ENCODE data around the gene ST6GAL1. TPM values are rescaled to one million over a fixed set of nuclear protein-coding genes. Genes with fewer than 3 reads are reported as not detected.

Gene ST6GAL1
- total and polyA plus RNA-seq, 7 donors: 5.4 to 60.5 (median 10.0) TPM

DNA sequence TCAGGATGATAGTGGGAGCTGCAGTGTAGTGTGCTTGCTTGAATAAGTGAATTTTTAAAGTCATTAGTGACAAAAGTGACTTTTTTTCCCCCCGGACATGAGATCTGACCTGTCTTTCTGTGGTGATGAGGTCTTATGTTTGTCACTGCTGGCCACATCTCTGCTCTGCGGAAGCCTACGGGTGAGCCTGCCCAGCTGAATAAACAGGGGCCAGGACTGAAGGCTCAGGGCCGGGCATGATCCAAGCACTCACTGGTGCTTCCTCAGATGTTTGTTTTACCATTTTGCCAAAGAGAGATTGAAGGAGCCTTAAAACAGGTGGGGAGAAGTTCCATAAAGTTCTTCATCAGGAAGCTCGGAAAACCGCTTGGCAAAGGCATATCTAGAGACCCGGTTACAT is 174.0 kb downstream of the ST6GAL1 start:
- peak overlapping the region in 1 of 4 donors; percentile 26 for H3K27ac ChIP-seq
- WGBS, 2 donors: 93 to 97% methylated on average over 7 of the region's 7 CpGs
- no peak for TF ChIP-seq POLR2AphosphoS5 (IDR thresholded peaks at IDR 0.05)
- no peak for TF ChIP-seq EP300 (IDR thresholded peaks at IDR 0.05)
- TF ChIP-seq CTCF (IDR thresholded peaks at IDR 0.05): no peak
- no peak for TF ChIP-seq POLR2A (IDR thresholded peaks at IDR 0.05)
- DNase-seq: no peak
- no peaks in the 10 kb centered on the region for H3K36me3 ChIP-seq
- no peaks in the 10 kb centered on the region for H3K9me3 ChIP-seq
- peaks cover 0 to 24% (median 19%) of the 10 kb centered on the region in 4 donors for H3K4me1 ChIP-seq
- H3K27me3 ChIP-seq: no peaks in the 10 kb centered on the region
- no peak overlapping the region for H3K4me3 ChIP-seq
- intact Hi-C loops (cut with DNase I): no loop called here

DNA sequence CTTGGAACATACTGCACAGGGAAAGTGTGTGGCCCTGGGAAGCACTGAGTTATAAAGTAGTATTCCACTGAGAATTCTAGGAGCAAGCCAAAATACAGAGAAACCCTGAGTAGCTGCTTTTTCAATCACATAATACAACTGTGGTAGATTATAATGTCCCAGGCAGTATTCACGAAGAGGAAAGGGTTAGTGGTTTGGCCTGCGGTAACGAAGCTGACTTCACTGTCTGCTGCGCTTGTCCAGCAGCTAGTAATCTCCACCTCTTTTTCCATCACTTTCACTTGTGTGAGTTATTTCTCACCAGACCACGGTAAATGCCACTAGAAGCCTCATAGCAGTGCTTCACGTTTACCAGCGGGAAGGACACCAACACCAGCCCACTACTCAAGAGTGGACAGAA is 174.6 kb downstream of the ST6GAL1 start:
- Histone ChIP-seq H3K9me3 (no peaks in the 10 kb centered on the region), H3K4me1 (peaks cover 0 to 24% (median 19%) of the 10 kb centered on the region in 4 donors), H3K27ac (peak overlapping the region in 2 of 4 donors; percentile 16 to 26), H3K4me3 (peak overlapping the region in 1 of 4 donors; percentile 4), H3K36me3 (no peaks in the 10 kb centered on the region), H3K27me3 (no peaks in the 10 kb centered on the region)
- DNase-seq: no peak
- intact Hi-C loops (cut with DNase I): no loop called here
- WGBS, 2 donors: 88 to 90% methylated on average over 7 of the region's 7 CpGs
- no peak for TF ChIP-seq POLR2A (IDR thresholded peaks at IDR 0.05)
- TF ChIP-seq CTCF (IDR thresholded peaks at IDR 0.05): no peak
- no peak for TF ChIP-seq EP300 (IDR thresholded peaks at IDR 0.05)
- TF ChIP-seq POLR2AphosphoS5 (IDR thresholded peaks at IDR 0.05): no peak

DNA sequence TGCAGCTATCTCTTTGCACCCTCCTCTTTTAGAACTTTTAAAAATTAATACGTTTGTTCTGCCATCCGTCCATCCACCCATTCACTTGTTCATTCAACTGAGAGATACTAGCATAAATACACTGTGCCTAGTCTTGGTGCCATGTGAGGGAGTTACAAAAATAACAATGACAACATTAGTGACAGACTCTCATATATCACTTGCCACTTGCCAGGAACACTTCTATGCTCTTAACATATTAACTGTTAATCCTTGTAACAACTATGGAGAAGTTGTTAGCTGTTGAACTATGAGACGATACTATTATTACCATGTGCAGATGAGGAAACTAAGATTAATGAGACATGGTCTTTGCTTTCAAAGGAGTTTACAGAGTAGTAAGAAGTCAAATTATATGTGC is 175.4 kb downstream of the ST6GAL1 start:
- H3K27ac ChIP-seq: no peak overlapping the region
- H3K27me3 ChIP-seq: no peaks in the 10 kb centered on the region
- TF ChIP-seq CTCF (IDR thresholded peaks at IDR 0.05) (no peak), POLR2AphosphoS5 (IDR thresholded peaks at IDR 0.05) (no peak), POLR2A (IDR thresholded peaks at IDR 0.05) (no peak), EP300 (IDR thresholded peaks at IDR 0.05) (no peak)
- WGBS, 2 donors: 92% methylated on average over 3 of the region's 3 CpGs
- no peaks in the 10 kb centered on the region for H3K36me3 ChIP-seq
- H3K9me3 ChIP-seq: no peaks in the 10 kb centered on the region
- no peak for DNase-seq
- no peak overlapping the region for H3K4me3 ChIP-seq
- intact Hi-C loops (cut with DNase I): no loop called here
- H3K4me1 ChIP-seq: peaks cover 0 to 23% (median 17%) of the 10 kb centered on the region in 4 donors

DNA sequence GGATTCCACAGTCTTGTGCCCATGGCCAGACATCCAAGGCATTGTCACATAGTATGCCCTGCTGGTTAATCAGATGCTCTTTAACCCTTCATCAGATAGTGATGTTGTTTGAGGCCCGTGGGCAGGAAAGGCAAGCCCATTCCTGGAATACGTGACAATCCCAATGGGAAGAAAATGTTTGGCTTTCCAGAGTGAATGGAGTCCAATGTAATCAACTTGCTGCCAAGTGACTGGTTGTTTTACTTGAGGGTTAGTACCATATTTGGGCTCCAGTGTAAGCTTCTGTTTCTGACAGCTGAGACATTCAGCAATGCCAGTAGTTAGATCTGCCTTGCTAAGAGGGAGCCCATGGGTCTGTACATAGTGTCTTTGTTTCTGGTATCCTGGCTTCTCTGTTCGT is 177.7 kb downstream of the ST6GAL1 start:
- peak overlapping the region in 1 of 4 donors; percentile 10 for H3K27ac ChIP-seq
- WGBS, 2 donors: 89 to 91% methylated on average over 3 of the region's 3 CpGs
- H3K9me3 ChIP-seq: no peaks in the 10 kb centered on the region

More for the DNA sequence above, 177.7 kb downstream of the ST6GAL1 start:
- DNase-seq: no peak
- Histone ChIP-seq H3K4me3 (no peak overlapping the region), H3K4me1 (peaks cover 0 to 3% (median 0%) of the 10 kb centered on the region in 4 donors), H3K27me3 (no peaks in the 10 kb centered on the region), H3K36me3 (no peaks in the 10 kb centered on the region)
- intact Hi-C loops (cut with DNase I): no loop called here
- no peak for TF ChIP-seq POLR2A (IDR thresholded peaks at IDR 0.05)
- TF ChIP-seq CTCF (IDR thresholded peaks at IDR 0.05): no peak
- no peak for TF ChIP-seq POLR2AphosphoS5 (IDR thresholded peaks at IDR 0.05)
- no peak for TF ChIP-seq EP300 (IDR thresholded peaks at IDR 0.05)
